Measurements from ENCODE around the gene SNX5. TPM values are rescaled to one million over a fixed set of nuclear protein-coding genes. Genes with fewer than 3 reads are reported as not detected.

SNX5 gene
- total RNA-seq, 4 donors from 2014 or later, result 58.3 to 67.3 (median 63.9) TPM

DNA sequence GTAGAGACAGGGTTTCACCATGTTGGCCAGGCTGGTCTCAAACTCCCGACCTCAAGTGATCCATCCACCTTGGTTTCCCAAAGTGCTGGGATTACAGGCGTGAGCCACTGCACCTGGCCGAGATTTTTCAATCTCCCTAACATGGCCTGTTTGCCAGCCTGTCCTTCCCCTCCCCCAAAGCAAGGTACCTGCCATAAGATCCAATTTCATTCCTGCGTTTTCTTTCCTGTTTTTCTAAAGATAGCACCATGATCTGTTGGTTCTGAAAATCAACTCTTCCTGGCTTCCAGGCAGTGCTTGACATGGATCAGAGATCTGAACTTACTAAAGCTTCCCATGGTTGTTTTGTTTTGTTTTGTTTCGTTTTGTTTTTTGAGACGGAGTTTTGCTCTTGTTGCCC lies 7.7 kb upstream of the SNX5 start:
- no peaks in the 10 kb centered on the region for H3K9me3 ChIP-seq
- WGBS, result 92% methylated on average over 6 of the region's 6 CpGs
- no peak overlapping the region for H3K27ac ChIP-seq (replicated peaks in 1 of 4)
- H3K27me3 ChIP-seq, result no peaks in the 10 kb centered on the region
- H3K4me3 ChIP-seq, result no peak overlapping the region
- H3K36me3 ChIP-seq, result peaks cover 0 to 35% (median 18%) of the 10 kb centered on the region in 4 donors
- H3K4me1 ChIP-seq, result peaks cover 23 to 25% (median 25%) of the 10 kb centered on the region in 4 donors
- DNase-seq (ENCODE audit: extremely low spot score), result no peak
- intact Hi-C loops (cut with DNase I), result no loop called here
- no peak for TF ChIP-seq CTCF (IDR thresholded peaks at IDR 0.05)

DNA sequence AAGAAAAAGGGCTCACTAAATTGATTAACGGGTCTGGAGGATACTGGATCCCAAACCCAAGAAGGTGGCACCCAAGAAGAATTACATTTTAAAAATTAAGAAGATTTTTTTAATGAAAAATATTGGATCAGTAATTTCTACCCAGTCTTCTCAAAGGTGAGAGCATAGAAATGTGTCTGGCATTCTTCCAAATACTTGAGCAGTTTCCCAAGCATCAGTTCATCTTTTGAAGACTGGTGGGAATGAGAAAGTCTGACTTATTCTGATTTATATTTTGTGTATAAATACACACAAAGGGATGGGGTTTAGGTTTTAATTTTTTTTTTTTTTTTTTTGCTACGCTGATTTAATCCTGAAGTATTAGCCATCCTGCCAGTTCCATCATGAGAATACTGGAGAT lies 3.5 kb upstream of the SNX5 start:
- Histone ChIP-seq H3K27ac (replicated peaks in 1 of 4) (peak overlapping the region in 2 of 4 donors; percentile 29 to 95), H3K27me3 (no peaks in the 10 kb centered on the region), H3K9me3 (no peaks in the 10 kb centered on the region), H3K4me1 (peaks cover 38 to 50% (median 43%) of the 10 kb centered on the region in 4 donors), H3K4me3 (peak overlapping the region in 2 of 4 donors; percentile 87 to 89), H3K36me3 (peaks cover 0 to 16% (median 10%) of the 10 kb centered on the region in 4 donors)
- TF ChIP-seq POLR2AphosphoS5 (IDR thresholded peaks at IDR 0.05) (no peak), CTCF (IDR thresholded peaks at IDR 0.05) (no peak), POLR2A (IDR thresholded peaks at IDR 0.05; ENCODE audit: low read depth) (no peak), EP300 (IDR thresholded peaks at IDR 0.05) (no peak)
- no peak for DNase-seq (ENCODE audit: extremely low spot score)
- intact Hi-C loops (cut with DNase I), result no loop called here
- 66% methylated on average over 2 of the region's 2 CpGs for WGBS

GRCh38 chr20:17971300-17972013 lies 2.9 kb upstream of the SNX5 start:
- Histone ChIP-seq H3K9me3 (no peaks in the 10 kb centered on the region), H3K27ac (replicated peaks in 1 of 4) (peak overlapping the region; percentile 29 to 96 (median 66)), H3K36me3 (peaks cover 0 to 9% (median 5%) of the 10 kb centered on the region in 4 donors), H3K4me3 (peak overlapping the region in 3 of 4 donors; percentile 86 to 89 (median 87)), H3K4me1 (peaks cover 45 to 57% (median 50%) of the 10 kb centered on the region in 4 donors), H3K27me3 (no peaks in the 10 kb centered on the region)
- no peak for DNase-seq (ENCODE audit: extremely low spot score)
- intact Hi-C loops (cut with DNase I), result no loop called here
- WGBS, result 40% methylated on average over 7 of the region's 7 CpGs
- TF ChIP-seq POLR2A (IDR thresholded peaks at IDR 0.05; ENCODE audit: low read depth), result no peak
- TF ChIP-seq EP300 (IDR thresholded peaks at IDR 0.05), result no peak
- TF ChIP-seq CTCF (IDR thresholded peaks at IDR 0.05), result no peak
- no peak for TF ChIP-seq POLR2AphosphoS5 (IDR thresholded peaks at IDR 0.05)

- Histone ChIP-seq H3K27me3 (no peaks in the 10 kb centered on the region), H3K27ac (replicated peaks in 1 of 4) (peak overlapping the region; percentile 95 to 97 (median 96)), H3K4me1 (peaks cover 57 to 72% (median 65%) of the 10 kb centered on the region in 4 donors), H3K9me3 (no peaks in the 10 kb centered on the region), H3K4me3 (peak overlapping the region; percentile 85 to 89 (median 86)), H3K36me3 (no peaks in the 10 kb centered on the region)
- DNase-seq (ENCODE audit: extremely low spot score), result no peak
- WGBS, result 8% methylated on average over 9 of the region's 9 CpGs
- TF ChIP-seq POLR2AphosphoS5 (IDR thresholded peaks at IDR 0.05) (no peak), CTCF (IDR thresholded peaks at IDR 0.05) (no peak), EP300 (IDR thresholded peaks at IDR 0.05) (no peak), POLR2A (IDR thresholded peaks at IDR 0.05; ENCODE audit: low read depth) (no peak)
- intact Hi-C loops (cut with DNase I), result no loop called here
These were observed 1.4 kb upstream of the SNX5 start for GRCh38 chr20:17969884-17970409.
